ENCODE data around the gene ZNF438. TPM values are rescaled to one million over a fixed set of nuclear protein-coding genes. Genes with fewer than 3 reads are reported as not detected.
"Not testable (repeated sequence)": the region's sequence is repeated elsewhere in the genome, so short reads cannot be mapped to it uniquely, and the experiment has no call there.

ZNF438 gene
- total RNA-seq, 1 donor from 2014 or later: 6.8 TPM

DNA sequence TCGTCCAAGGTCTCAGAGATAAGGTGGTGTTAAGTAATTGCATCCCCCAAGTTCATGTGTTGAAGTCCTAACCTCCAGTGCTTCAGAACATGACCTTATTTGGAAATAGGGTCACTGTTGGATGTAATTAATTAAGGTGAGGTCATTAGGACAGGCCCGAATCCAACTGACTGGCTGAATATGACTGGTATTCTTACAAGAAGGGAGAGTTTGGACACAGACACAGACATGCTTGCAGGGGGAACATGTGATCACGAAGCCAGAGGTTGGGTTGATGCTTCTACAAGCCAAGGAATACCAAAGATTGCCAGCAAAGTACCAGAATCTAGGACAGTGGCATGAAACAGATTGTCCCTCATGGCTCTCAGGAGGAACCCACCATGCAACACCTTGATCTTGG, 228.6 kb downstream of the ZNF438 start:
- no peaks in the 10 kb centered on the region for H3K9me3 ChIP-seq (ENCODE audit: control insufficient read depth in 3 of 3, low read length in 3 of 3)
- H3K9ac ChIP-seq (ENCODE audit: low read depth in 1 of 3, low read length in 3 of 3): no peak overlapping the region
- H3K4me1 ChIP-seq (ENCODE audit: control insufficient read depth in 3 of 3, insufficient read depth in 3 of 3, low read length in 3 of 3): peaks cover 9 to 15% (median 13%) of the 10 kb centered on the region in 3 donors
- H3K4me3 ChIP-seq (ENCODE audit: low read length in 3 of 3): no peak overlapping the region
- peaks cover 0 to 4% (median 0%) of the 10 kb centered on the region in 3 donors for H3K27me3 ChIP-seq (ENCODE audit: control insufficient read depth in 3 of 3, insufficient read depth in 3 of 3, low read length in 3 of 3)
- H3K27ac ChIP-seq (ENCODE audit: low read depth, low read length): no peak overlapping the region
- no peaks in the 10 kb centered on the region for H3K36me3 ChIP-seq (ENCODE audit: control insufficient read depth in 3 of 3, insufficient read depth in 3 of 3, low read length in 3 of 3)

DNA sequence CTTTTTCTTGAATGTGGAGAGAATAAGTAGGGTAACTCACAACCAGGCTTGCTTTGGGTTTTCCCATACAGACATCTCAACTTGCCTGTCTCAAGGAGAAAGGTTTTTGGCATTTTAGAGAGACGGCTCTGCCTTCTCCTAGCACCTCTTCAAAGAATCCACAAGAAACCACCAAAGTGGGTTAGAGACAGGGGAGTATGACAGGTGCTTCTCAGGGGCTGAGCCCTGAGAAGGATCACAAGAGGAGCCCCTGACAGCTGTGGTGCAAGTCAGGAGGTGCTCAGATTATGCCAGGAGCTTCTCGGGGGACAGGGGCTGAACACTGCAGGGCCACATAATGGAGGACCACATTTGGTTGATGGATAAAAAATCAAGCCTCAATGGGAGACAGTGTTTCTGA, 231.3 kb downstream of the ZNF438 start:
- no peak overlapping the region for H3K27ac ChIP-seq (ENCODE audit: low read depth, low read length)
- H3K36me3 ChIP-seq (ENCODE audit: control insufficient read depth in 3 of 3, insufficient read depth in 3 of 3, low read length in 3 of 3): no peaks in the 10 kb centered on the region
- peaks cover 0 to 4% (median 0%) of the 10 kb centered on the region in 3 donors for H3K27me3 ChIP-seq (ENCODE audit: control insufficient read depth in 3 of 3, insufficient read depth in 3 of 3, low read length in 3 of 3)
- no peaks in the 10 kb centered on the region for H3K9me3 ChIP-seq (ENCODE audit: control insufficient read depth in 3 of 3, low read length in 3 of 3)
- H3K9ac ChIP-seq (ENCODE audit: low read depth in 1 of 3, low read length in 3 of 3): no peak overlapping the region
- no peak overlapping the region for H3K4me3 ChIP-seq (ENCODE audit: low read length in 3 of 3)
- H3K4me1 ChIP-seq (ENCODE audit: control insufficient read depth in 3 of 3, insufficient read depth in 3 of 3, low read length in 3 of 3): peaks cover 9 to 13% (median 11%) of the 10 kb centered on the region in 3 donors

DNA sequence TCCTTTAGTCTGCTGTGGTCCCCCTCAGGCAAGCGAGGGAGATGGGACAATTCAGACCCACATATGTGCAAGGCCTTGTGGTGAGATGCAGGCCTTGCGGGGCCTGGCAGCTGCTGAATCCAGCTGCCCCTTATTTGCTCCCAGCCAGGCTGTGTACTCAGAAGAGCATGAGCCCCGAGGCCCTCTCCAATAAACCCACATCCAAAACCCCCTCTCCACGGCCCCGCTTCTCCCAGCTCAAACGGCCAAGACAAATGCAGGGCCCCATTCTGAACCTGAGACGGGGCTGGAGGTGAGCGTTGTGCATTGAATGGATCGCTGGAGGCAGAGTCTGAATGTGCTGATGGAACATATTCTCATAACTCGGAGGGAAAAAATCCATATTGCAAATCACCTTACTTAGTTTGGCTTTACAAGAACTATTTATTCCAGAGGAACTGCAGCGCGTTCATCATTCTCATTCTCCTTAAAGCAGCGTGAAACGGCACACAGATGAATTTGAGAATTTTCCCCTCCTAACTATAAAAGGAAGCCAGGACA, 232.9 kb downstream of the ZNF438 start:
- H3K36me3 ChIP-seq (ENCODE audit: control insufficient read depth in 3 of 3, insufficient read depth in 3 of 3, low read length in 3 of 3): no peaks in the 10 kb centered on the region
- H3K9me3 ChIP-seq (ENCODE audit: control insufficient read depth in 3 of 3, low read length in 3 of 3): no peaks in the 10 kb centered on the region
- no peak overlapping the region for H3K27ac ChIP-seq (ENCODE audit: low read depth, low read length)
- no peak overlapping the region for H3K4me3 ChIP-seq (ENCODE audit: low read length in 3 of 3)
- peaks cover 0 to 4% (median 0%) of the 10 kb centered on the region in 3 donors for H3K27me3 ChIP-seq (ENCODE audit: control insufficient read depth in 3 of 3, insufficient read depth in 3 of 3, low read length in 3 of 3)
- no peak overlapping the region for H3K9ac ChIP-seq (ENCODE audit: low read depth in 1 of 3, low read length in 3 of 3)
- peaks cover 2 to 6% (median 5%) of the 10 kb centered on the region in 3 donors for H3K4me1 ChIP-seq (ENCODE audit: control insufficient read depth in 3 of 3, insufficient read depth in 3 of 3, low read length in 3 of 3)

DNA sequence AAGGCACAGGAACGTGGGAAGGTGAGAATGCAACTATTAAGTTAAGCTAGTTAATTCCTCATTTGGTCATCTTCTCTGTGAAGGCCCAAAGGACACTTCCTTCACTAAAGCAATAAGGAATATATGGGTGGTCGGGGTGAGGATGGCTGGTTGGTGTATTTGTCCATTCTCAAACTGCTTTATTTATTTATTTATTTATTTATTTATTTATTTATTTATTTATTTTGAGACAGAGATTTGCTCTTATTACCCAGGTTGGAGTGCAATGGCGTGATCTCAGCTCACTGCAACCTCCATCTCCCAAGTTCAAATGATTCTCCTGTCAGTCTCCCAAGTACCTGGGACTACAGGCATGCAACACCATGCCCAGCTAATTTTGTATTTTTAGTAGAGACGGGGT, 236.6 kb downstream of the ZNF438 start:
- not testable (repeated sequence) for H3K27me3 ChIP-seq (ENCODE audit: control insufficient read depth in 3 of 3, insufficient read depth in 3 of 3, low read length in 3 of 3); H3K27ac ChIP-seq (ENCODE audit: low read depth, low read length); H3K36me3 ChIP-seq (ENCODE audit: control insufficient read depth in 3 of 3, insufficient read depth in 3 of 3, low read length in 3 of 3); H3K9me3 ChIP-seq (ENCODE audit: control insufficient read depth in 3 of 3, low read length in 3 of 3); H3K4me1 ChIP-seq (ENCODE audit: control insufficient read depth in 3 of 3, insufficient read depth in 3 of 3, low read length in 3 of 3); H3K9ac ChIP-seq (ENCODE audit: low read depth in 1 of 3, low read length in 3 of 3); H3K4me3 ChIP-seq (ENCODE audit: low read length in 3 of 3)

Measured in skeletal muscle tissue (tissue), 4 donors.